Measurements from ENCODE around the gene CHL1.
"Not testable (repeated sequence)": the region's sequence is repeated elsewhere in the genome, so short reads cannot be mapped to it uniquely, and the experiment has no call there.

The CHL1 gene

DNA sequence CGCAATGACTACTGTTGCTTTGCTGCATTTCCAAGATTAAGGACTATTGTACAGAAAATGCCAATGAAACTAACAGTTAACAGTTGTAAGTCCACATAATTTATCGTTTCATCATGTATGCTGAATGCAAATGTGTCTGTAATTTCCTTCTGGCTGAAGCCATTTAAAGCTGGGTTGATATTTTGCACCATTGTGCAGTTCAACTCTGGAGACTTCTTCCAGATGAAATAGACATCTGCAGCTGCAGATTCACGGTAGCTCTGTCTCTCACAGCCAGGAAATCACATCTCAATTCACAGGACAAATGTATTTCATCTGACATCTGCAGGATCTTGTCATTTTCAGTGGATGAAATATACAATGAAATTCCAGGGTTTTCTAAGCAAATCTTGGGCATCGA, 145.4 kb downstream of the CHL1 start:
- DNase-seq (ENCODE audit: low spot score), result no peak

GRCh38 chr3:346186-346585, 149.6 kb downstream of the CHL1 start:
- DNase-seq (ENCODE audit: low spot score), result no peak

DNA sequence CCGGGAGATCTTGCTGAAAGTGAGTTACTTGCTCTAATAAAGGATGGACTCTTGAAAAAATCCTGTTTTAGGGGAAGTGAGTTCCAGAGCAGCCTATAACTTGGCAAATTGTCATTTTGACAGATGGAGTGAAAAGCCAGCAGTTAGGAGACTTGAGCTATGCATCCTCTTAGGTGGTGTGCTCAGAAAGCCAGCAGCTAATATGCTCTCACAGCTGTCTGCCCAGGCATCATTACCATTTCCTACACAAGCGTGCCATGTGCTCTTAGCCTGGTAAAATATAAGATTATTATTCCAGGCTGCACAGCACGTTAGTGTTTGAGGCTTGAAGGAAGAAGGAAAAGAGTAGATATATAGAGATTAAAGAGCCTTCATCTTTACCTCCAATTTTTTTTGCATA, 151.0 kb downstream of the CHL1 start:
- DNase-seq (ENCODE audit: low spot score), result no peak

- DNase-seq (ENCODE audit: low spot score), result no peak
Measured at GRCh38 chr3:350871-351371, 154.4 kb downstream of the CHL1 start.

- DNase-seq (ENCODE audit: low spot score), result no peak
Measured at GRCh38 chr3:352599-352998, 156.0 kb downstream of the CHL1 start.

DNA sequence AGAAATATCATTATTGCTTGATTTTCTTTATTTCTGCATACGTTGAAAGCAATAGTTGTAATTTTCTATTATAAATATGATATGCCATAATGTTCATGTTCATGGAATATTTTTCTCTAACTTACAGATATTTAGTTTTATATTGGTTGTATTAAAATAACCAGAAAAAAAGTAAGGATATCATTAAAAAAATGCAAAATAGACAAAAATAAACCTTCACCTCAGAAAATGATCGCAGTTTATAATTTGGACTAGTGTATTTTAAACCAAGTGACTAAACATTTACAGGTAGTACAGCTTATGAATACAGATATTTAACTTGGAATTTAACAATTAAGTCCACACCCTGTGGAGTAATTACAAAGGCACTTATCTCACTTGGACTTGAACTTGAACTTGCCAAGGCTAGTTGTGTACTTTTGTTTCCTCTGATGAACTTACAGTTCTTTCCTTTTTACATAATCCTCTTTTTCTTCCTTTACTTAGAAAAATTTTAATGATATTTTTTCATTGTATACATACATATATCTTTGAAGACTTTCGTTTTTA, 156.7 kb downstream of the CHL1 start:
- DNase-seq (ENCODE audit: low spot score), result no peak

GRCh38 chr3:354432-354831, 157.9 kb downstream of the CHL1 start:
- peak; percentile 32 for DNase-seq (ENCODE audit: low spot score)

GRCh38 chr3:355622-356021, 159.1 kb downstream of the CHL1 start:
- no peak for DNase-seq (ENCODE audit: low spot score)

DNA sequence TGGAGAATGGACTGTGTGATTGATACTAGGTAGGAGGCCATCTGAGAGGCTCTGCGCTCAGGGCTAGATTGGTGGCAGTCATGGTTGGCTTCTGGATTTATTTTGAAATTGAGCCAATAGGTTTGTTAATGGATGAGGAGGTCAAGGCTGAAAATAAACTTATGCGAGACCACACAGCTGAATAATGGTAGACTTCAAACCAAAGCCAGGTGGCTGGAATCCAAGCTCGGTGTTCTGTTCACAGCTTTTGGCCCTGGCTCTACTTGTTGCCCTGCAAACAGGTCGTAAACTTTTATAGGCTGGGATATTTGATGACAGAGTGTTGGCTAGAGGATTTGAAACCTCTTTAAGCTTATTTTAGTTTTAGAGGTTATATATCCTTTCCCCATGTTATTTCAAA, 160.4 kb downstream of the CHL1 start:
- DNase-seq (ENCODE audit: low spot score), result no peak

GRCh38 chr3:359672-360071, 163.1 kb downstream of the CHL1 start:
- DNase-seq (ENCODE audit: low spot score), result no peak

GRCh38 chr3:362681-363338, 166.2 kb downstream of the CHL1 start:
- no peak for DNase-seq (ENCODE audit: low spot score)

GRCh38 chr3:364287-364686, 167.7 kb downstream of the CHL1 start:
- DNase-seq (ENCODE audit: low spot score), result no peak

DNA sequence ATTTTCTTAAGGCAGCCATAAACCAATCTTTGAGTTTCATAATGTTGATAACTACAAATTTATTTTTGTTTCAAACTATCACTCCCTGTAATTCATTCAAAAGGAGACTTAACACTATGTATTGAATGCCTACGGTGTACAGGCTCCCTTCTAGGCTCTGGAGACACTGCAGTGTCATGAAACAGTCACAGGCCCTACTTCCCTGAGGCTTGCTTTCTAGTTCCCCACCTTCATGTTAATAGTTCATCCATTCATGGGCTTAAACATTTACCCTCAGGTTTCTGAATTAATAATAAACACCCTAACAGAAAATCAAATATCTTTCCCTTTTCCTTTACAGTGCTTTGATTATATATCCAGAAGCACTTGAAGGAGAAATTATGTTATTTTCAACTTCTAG, 168.7 kb downstream of the CHL1 start:
- DNase-seq (ENCODE audit: low spot score), result no peak

DNA sequence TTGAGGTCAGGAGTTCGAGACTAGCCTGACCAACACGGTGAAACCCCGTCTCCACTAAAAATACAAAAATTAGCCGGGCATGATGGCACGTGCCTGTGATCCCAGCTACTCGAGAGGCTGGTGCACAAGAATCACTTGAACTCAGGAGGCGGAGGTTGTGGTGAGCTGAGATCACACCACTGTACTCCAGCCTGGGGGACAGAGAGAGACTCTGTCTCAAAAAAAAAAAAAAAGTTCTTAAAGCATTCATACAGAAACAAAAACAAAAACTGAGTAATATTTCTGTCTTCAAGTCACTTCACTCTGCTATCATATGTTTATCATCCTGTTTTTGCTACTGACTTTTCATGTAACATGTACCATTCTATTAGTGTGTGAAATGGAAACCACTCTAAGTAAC, 169.7 kb downstream of the CHL1 start:
- not testable (repeated sequence) for DNase-seq (ENCODE audit: low spot score)

DNA sequence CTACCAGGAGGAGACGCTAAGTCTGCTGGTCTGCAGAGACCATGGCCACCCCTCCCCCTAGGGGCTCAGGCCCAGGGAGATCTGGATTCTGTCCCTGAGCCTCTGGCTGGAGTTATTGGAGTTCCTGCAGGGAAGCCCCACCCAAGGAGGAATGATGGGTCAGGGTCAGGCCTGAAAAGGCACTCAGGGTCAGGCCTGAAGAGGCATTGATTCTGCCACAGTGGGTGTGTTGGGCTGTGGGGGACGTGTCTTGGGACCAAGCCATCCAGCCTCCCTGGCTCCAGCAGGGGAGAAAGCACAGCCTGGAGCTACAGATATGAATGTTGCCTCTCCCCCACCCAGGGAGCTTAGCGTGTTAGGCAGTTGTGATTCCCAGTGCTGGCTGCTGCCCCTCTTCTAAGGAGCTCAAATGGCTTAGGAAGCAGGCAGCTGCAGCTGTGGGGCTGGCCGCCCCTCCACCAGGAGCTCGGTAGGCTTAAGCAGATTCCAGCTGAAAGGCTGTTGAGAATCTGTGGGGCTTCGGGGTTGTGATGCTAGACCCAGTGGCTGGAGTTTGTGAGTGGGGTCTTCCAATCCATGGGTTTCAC, 176.7 kb downstream of the CHL1 start:
- no peak for DNase-seq (ENCODE audit: low spot score)

- no peak for DNase-seq (ENCODE audit: low spot score)
Measured at GRCh38 chr3:374459-374858, 177.9 kb downstream of the CHL1 start.

- DNase-seq (ENCODE audit: low spot score), result peak; percentile 21
Measured at GRCh38 chr3:377158-377561, 180.6 kb downstream of the CHL1 start.

- DNase-seq (ENCODE audit: low spot score), result no peak
Measured at GRCh38 chr3:380801-381200, 184.2 kb downstream of the CHL1 start.

DNA sequence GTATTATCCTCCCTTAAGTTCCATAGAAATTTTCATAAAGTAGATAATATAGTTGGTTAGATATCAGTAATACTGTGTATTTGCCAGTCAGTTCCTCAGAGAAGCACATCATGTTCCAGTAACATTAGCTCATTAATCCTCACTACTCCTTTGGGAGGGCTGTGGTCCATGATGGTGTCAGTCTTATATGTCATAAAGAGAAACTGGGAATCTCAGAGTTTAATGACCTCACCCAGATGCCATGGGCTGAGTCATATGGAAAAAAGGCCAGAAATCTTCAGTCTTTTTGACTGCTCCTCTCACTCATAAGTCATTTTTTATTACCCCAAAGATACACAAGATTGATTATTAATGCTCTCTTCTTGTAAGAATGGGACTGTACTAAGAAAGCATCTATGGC, 188.6 kb downstream of the CHL1 start:
- DNase-seq (ENCODE audit: low spot score), result no peak

DNA sequence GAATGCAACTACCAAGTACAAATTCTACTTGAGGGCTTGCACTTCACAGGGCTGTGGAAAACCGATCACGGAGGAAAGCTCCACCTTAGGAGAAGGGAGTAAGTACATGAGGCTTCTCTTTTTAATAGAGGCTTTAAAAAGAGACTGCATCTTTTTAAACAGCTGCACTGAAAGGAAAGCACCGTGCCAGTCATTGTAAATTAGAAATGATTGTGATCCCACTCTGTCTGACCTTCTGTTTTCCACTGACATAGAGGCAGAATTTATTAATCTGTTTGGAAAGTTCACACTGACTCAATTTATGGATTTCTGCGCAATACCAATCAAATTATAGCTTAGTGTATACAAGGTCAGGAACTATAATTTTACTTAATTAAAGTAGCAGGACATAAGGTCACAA, 198.2 kb downstream of the CHL1 start:
- DNase-seq (ENCODE audit: low spot score), result no peak

- DNase-seq (ENCODE audit: low spot score), result no peak
Measured at GRCh38 chr3:396293-396692, 199.7 kb downstream of the CHL1 start.

DNA sequence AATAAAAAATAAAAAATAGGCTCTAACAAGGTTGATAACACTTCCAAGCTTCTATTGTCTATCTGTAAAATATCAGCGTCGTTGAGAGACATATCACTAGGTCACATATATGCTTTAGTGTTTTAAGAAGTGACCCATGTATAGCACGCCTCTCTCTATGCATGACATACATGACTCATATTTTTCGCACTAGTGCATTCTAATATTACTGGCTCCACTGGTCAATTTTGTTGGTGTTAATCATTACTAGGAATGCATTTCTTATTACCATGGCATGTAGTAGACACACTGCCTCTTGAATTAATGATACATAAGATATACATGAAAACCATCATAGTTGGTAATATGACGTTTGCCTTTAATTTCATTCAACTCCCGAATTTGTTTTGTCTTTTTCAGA, 203.1 kb downstream of the CHL1 start:
- DNase-seq (ENCODE audit: low spot score), result no peak

DNA sequence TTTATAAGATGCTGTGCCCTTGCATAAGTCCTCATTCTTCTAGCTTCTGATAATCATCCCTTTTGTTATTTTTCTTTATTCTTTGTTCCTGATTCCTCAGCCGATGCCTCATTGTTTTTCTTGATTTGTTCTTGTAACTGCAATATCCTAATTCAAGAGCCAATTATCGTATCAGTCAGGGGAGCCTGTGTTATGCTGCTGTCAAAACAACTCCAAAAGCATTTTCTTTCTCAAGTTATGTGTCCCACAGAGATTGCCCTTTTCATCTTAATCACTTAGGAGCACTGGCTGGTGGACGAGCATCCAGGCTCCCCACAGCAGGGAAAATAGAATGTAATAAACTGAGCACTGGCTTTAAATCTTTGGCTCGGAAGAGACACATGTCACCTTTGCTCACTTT, 207.3 kb downstream of the CHL1 start:
- no peak for DNase-seq (ENCODE audit: low spot score)

DNA sequence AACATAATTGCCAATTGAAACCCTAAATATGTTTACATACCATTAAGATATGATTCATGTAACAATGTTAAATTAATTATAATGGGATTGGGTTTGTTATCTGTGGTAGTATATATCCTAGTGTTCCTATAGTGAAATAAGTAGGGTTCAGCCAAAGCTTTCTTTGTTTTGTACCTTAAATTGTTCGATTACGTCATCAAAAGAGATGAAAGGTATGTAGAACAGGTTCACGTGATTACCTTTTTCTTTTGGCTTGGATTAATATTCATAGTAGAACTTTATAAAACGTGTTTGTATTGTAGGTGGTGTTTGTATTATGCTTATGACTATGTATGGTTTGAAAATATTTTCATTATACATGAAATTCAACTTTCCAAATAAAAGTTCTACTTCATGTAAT, 212.4 kb downstream of the CHL1 start:
- DNase-seq (ENCODE audit: low spot score), result no peak
